ENCODE results near the gene PEG3.
A peak's percentile ranks its signal among the peaks of the same experiment; 100 is the strongest.
"Not testable (repeated sequence)": the region's sequence is repeated elsewhere in the genome, so short reads cannot be mapped to it uniquely, and the experiment has no call there.

The PEG3 gene

DNA sequence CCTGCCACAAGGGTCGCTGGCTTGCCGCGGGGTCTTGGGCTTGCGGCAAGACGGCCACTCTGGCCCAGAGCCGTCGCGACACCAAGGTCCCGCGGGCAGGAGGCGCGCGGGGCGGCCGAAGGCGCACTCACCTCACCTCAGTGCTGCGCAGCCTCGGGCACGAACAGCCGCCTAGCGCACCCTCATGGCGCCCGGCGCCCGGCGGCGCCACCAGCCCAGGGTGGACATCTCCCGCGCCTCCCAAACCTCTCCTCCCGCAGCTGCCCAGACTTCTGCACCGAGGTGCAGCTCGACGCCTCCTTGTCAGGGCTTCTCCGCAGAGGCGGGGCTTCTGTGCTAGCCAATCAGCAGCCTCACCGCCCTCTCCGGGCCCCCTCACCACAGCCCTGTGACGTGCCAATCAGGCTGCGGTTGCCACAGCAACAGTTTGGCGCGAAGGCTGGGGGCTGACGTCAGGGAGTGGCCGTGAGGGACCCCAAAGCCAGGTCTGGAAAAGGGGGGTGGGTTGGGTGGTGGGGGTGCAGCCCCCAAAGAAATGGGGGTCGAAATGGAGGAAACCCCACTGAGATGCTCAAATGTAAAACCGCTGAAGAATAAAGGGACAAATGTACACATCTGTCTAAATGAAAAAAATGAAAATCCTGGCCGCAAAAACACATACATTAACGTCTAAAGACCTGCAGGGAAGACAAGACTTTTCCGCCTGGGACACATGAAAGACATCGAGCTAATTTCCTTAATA lies at the start of gene PEG3, which contains the start of gene ZIM2:
Gene PEG3 (minus strand): TSS at position 276 of the 742 bp plus-strand sequence. CDS start 16,071 bp downstream, outside the sequence.
Gene ZIM2 (minus strand): TSS at position 276 of the 742 bp plus-strand sequence. CDS start 16,449 bp downstream, outside the sequence.
- peak; percentile 99 for DNase-seq

DNA sequence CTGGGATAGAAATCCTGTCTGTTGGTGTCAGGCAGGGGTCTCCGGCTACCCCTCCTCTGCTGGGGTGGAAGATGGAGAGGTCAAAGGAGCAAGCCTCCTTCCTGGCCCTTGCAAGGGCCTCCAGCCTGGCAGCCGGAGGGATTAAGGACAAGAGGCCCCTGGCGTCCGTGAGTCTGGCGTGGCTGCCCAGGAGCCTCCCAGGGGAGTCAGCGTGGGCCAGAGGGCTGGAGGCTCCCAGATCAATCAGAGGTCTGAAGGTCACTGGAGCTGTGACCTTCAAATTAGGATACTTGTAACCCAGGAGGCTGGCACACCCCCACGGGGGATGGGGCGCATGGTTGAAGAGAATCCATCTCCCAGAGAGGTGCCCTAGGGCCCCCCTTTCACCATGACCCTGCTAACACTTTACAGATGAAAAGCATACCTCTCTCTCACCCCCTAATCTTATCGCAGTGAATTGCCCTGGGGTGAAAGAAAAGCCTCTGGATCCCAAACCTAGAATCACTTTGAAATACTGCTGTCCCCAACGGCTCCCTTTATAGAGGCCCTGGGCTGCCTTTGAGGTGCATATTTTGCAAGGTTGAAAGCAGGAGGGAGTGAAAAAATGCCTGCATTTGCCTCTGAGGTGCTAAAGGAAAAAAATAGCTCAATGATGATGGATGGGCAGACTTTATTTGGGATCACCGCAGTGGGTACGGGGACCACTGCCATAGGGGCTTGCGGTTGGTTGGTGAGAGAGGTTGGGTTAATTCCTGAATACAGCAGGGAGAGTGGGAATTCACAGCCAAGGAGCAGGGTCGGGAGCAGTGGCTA lies 44.9 kb upstream of the PEG3 start:
- DNase-seq = no peak

DNA sequence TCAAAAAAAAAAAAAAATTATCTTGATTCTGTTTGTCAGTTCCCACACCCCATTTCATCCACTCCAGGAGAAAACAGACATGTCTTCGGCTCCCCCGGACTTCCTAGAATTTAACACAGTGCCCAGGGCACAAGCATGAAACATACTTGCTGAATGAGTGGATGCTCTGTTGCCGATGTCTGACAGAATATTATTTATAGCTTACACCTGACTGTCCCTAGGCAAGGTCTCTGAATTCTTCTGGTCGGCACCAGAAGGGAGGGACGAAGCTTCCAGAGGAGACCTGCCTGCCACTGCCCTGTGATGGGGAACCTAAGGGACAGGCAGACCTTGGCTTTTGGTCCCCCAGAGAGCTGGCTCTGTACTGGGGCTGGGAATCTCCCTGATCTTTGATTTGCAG lies 43.9 kb upstream of the PEG3 start:
- DNase-seq = no peak

DNA sequence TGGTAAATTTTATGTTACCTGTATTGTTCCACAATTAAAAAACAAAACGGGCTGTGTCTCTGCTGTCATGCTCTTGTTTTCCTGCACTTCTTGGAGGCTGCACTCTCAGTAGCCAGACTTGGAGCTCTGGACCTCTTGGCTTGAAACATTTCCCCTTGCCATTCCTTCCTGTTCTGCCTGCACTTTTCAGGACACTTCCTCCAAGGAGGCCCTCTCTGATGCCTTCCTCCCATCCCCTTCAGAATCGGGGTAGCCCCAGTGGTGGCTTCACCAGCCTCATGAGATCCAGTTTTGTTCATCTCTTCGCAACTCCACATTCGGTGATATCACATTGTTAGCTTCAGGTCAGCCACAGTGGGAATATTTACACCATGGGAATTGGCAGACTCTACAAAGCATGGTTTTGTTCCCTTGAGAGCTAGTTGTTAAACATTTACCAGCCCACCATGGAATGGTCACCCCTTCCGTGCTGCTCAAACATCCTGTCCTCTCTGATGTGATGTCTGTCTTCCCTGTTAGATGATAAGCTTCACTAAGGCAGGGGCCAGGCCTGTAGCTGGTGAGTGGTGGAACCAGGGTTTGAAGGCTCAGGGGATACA lies 40.2 kb upstream of the PEG3 start:
- no peak for DNase-seq

DNA sequence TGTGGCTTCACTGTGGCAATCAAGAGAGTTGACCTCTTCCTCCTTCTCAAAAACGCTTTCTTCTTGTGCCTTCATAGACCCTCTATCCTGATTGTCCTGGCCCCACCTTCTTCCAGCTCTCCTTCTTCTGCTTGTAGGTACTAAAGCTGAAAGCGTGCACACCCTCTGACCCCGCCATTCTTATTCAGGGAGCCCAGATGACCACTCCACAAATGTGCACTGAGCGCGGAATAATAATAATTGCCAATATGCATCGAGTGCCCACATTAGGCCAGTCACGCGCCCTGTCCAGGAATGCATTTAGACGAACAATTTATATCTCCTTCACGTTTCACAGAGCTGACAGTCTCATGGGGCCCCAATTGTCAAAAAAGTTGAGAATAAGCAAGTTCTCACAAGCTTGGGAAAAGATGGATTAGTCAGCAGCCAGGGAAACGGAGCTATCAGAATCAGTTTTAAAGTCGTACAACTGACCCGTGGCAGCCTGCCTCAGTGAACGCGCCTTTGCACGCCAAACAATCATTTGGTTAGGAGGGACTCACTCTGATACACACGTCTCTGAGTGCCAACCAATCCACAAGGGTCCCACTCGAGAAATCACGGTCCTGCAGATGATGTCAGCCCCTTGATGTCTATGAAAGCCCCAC lies 36.7 kb upstream of the PEG3 start:
- no peak for DNase-seq

DNA sequence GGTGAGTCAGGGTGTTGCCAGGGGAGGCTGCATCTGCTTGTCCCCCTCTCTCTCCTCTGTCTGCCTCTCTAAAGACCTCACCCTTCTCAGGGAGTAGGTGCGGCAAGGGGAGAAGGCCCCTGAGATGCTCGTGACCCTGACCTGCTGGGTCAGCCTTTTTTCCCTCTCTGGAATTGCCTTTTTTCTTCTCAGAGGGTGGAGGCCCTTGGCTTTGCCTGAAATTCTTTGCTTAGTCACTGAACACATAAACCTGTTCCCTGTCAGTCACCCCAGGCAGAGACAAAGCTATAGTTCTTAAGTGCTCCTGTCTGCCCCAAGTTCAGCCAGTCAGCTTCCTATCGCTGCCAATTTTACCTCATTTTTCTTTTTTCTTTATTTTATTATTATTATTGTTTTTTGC lies 35.2 kb upstream of the PEG3 start:
- no peak for DNase-seq

DNA sequence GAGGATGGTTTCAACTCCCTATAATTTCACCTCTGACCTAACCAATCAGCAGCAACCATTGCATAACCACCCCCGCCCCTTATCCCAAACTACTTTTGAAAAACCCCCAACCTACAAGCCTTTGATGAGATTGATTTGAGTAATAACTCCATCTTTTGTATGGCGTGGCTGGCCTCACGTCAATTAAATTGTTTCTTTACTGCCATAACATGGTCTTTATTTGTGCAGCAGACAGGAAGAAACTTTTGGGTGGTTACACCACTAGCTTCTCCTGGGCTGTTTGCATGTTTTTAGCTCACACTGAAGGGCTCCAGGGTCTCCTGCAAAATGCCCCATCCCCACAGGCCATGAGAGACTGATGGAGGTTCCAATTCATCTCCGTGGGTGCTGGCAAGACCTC lies 34.0 kb upstream of the PEG3 start:
- DNase-seq = no peak

DNA sequence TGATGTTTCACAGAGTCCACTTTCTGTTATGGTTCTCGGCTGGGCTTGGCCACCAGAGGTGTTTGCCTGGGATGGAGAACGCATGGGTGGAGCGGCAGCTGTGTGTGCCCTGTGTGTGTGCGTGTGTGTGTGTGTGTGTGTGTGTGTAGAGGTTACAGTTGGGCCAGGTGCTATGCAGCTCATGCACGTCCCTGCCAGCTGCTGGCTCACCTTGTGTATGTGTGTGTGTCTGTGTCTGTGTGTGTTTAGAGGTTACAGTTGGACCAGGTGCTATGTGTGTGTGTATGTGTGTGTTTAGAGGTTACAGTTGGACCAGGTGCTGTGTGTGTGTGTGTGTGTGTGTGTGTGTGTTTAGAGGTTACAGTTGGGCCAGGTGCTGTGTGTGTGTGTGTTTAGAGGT lies 33.0 kb upstream of the PEG3 start:
- no peak for DNase-seq

DNA sequence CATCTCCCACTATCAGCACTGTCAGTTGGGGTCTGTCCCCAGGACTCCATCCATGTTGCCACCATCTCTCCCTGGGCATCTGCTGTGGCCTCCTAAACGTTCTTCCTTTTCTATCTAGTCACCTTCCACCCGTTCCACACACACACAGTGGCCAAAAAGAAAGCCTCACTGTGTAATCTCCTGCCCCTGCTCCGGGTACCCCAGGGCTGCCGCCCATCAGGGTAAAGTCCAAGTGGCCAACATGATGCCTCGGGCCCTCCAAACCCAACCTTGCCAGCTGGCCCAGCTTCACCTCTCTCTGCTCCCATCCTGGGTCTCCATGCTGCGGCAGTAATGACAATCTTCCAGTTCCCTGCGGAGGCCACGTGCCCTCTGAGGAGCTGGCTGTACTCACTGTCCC lies 29.4 kb upstream of the PEG3 start:
- DNase-seq = no peak

DNA sequence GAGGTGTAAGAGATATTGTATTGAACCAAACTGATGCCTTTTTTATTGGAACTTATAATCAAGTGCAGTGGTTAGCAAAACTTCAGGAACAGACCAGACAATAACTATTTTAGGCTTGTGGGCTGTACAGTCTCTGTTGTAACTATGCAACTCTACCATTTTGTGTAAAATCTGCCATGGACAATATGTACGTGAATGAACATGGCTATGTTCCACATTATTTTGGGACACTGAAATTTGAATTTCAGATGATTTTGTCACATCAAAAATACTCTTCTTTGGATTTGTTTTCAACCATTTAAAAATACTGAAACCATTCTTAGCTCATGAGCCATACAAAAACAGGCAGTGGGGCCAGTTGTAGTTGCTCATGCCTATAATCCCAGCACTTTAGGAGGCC lies 27.9 kb upstream of the PEG3 start:
- no peak for DNase-seq

DNA sequence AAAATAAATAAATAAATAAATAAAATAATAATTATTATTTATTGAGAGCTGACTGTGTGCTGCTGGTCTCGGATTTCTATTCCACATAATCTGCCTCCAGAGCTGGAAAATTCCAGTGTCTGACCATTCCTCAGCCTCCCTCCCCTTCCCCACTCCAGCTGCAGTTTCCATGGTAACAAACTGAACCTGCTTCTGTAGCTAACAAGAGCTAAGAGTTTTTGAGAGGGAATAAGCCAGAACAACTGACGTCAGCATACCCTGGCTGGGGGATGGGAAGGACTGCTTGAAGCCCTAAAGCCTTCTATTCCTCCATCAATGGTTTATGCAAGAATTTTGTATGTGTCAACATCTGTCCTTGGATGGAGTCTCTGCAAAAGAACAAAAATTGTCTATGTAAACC lies 26.0 kb upstream of the PEG3 start:
- DNase-seq = peak; percentile 93

DNA sequence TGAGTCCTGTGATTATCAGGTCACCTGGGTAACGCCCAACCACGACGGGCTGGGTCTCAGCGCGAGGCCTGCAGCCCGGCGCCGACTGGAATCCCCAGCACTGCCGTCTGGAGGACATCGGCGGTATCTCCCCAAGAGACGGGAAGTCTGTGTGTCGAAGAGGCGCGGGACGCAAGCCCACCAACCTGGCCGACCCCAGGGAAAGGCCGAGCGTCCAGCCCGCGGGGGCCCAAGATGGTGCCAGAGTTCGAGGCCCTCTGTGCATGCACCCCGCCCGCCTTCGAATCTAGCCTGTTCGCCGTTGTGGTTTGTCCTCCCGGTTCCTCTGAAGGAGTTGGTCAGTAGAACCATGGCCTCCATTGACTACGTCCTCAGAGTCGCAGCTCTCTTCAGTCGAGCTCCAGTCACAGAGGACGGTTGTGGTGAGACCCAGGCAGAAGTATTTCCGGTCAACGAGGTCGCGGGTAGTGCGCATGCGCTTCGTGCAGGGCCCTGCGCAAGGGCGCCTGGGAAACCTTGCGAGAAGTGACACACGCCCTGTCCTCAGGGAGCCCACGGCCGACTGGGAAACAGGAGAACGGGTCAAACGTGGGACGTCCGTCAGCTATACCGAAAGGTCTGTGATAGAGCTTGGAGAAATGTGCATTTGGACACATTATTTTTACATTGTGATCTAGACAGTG lies 24.1 kb upstream of the PEG3 start:
- no peak for DNase-seq

DNA sequence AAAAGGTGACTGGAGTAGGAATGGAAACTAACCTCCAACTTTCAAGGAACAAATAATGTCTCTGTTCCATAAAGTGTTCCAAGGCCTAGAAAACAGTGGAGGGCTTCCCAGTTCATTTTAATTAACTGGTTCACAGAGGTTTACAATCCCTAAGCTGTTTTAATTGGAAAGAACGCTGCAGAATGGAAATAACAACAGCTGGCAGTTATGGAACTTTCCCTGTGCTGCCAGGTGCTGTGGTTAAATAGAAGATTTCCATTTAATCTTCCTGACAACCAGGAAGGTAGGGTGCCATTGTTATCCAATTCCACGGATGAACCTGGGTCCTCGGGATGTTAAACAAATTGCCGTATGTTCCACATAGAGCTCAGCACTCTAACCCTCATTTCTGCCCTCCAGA lies 22.2 kb upstream of the PEG3 start:
- DNase-seq = no peak

DNA sequence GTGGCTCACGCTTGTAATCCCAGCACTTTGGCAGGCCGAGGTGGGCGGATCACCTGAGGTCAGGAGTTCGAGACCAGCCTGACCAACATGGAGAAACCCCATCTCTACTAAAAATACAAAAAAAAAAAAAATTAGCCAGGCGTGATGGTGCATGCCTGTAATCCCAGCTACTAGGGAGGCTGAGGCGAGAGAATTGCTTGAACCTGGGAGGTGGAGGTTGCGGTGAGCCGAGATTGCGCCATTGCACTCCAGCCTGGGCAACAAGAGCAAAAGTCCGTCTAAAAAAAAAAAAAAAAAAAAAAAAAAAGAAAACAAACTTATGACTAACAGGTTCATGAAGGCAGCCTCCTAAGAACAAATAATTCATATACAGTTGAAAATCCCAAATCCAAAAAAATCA lies 19.9 kb upstream of the PEG3 start:
- DNase-seq = not testable (repeated sequence)

DNA sequence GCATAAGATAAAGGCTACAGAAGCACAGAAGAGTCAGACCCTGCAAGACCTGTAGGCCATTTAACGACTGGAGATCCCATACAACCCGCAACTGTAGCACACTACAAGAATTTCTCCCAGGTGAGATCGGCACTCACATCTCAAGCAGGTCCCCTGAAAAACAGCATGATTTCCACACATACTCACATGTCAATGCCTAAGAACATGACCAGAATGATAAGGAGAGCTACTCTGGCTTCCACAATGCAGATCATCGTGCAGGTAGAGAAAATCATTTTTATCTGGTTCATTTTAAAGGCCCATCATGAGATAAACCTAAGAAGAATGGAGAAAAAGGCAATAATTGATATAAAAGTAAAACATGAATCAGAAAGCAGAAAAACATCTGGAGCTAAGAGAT lies 17.5 kb upstream of the PEG3 start:
- no peak for DNase-seq

DNA sequence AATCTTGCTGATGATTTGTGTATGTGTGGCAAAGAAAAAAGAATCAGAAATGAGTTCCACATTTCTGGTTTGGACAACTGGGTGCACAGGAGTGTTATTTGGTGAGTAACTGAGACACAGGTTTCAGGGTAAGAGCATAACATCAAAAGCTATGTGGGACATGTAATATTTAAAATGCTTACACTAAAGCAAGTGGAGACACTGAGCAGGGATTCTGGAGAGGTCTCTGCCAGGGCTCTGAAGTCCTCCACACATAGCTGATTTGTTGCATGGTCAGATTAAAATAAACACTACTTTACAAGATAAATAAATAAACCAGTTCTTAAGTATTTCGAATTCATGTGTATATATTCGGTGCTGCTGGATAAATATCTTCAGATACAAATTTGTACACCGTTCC lies 16.3 kb upstream of the PEG3 start:
- no peak for DNase-seq

DNA sequence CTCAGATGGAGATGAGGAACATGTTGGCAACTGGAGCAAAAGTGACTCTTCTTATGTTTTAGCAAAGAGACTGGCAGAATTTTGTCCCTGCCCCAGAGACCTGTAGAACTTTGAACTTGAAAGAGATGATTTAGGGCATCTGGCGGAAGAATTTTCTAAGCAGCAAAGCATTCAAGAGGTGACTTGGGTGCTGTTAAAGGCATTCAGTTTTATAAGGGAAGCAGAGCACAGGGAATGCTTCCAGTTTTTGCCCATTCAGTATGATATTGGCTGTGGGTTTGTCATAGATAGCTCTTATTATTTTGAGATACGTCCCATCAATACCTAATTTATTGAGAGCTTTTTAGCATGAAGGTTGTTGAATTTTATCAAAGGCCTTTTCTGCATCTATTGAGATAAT lies 11.8 kb upstream of the PEG3 start:
- not testable (repeated sequence) for DNase-seq

DNA sequence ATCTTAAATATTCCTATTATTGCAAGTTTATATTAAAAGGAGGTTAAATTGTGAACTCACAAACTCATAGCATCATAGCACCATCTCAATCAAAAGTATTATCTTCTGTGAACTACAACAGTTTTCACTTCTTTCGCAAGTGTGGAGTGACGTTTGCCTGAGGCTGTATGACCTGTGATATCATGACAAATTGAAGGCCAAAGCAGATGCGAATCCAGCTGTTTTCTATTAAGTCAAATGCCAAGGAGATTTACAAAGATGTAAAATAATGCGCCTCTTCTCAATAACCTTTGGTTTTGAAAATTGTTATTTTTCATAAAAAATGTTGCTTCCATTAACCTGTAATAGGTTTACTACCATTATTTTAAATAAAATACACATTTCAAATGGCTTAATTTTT lies 7.6 kb upstream of the PEG3 start:
- DNase-seq = no peak

DNA sequence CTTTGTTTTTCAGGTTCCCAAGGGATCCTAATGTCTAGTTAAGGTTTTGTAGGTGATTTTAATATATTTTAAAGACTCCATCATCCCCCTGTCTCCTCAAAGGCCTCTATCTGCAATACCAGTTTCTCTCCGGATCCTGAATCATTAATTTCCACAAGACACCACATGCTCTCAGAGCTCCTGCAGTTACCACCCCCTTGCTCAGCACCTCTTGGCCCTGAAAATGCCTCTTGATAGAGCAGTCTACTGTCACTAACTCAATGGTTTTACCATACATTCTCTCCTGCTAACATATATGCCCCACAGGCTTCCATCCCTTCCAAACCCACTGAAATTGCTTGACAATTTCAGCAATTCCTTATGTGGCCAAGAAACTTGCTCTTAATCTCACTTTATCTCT lies 1.9 kb upstream of the PEG3 start:
- DNase-seq = peak; percentile 62

DNA sequence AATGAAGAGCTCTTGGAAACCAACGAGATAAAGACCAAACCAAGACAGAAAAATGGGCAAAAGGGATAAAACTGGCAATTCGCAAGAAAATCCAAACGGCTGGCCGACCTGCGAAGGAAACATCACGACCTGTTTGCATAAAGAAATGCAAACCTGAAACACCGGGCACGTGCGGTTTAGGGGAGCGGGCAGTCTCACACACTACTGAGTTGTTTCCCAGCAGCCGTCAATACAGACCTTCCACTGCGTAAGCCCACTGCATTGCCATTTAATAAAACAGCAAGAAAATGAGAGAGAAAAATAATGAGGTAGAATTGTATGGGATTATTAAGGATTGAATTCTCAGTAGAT lies 642 bp upstream of the PEG3 start:
- DNase-seq = peak; percentile 80

DNA sequence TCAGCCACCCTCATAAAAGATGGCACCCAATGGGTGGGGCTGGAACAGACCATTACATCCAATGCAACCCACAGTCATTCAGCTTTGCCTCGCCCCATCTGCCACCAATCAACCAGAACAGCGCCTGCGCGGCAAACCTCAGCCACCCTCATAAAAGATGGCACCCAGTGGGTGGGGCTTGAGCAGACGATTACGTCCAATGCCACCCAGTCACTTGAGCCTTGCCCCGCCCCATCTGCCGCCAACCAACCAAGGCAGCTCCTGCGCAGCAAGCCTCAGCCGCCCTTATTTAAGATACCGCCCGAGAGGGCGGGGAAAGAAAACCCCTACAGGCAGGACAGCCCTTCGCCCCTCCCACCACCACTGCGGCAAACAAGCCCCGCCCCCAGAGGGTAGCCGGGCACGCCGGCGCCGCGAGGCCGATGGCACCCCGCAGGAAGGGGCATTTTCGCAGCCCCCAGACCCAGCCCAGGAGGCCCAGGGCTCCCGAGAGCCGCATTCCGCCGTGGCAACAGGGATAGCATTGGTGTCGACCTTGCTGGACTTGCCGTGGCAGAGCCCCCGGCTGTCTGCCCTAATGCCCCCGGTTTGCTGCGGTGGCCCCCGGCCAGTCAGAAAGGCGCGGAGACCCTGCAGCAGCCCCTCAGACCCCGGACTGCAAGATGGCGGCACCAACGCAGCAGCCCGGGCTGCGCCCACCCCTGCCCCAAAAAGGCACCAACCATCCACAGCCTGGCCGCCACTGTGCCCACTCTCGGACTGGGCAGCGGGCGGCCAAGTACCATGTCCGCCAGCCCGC lies 675 bp downstream of the PEG3 start:
- peak; percentile 100 for DNase-seq
